Measurements from ENCODE around the gene KCNH6.

KCNH6 gene

DNA sequence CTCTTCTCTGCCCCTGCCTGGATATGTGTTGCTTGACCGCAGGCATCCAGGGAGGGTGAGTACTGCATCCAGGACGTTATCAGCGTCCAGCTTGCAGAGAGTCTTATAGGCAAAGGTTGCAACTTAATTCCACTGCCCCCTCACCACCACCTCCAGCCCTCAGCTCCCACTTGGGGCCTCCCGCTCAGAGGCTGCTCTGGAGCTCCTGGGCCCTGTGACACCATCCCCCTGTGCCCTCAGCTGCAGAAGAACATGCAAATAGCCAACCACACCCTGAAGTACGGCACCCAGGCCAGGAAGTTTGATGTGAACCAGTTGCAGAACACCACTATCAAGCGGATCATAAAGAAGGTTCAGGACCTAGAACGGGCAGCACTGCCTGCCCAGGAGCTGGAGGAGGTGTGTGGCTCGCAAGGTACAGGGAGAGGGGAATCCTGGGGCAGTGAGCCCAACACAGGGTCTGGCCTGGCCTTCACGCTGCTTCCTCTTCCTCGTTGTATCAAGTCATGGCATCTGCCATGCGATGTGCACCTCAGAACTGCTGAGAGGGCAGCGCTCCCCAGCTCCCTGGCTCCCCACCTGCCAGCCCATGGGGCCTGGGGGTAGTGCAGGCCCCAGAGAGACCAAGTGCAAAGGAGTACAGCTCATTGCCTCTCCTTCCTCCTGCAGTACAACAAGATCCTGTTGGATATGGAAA is 36.7 kb upstream of the KCNH6 start:
- peak; percentile 30 for DNase-seq (ENCODE audit: low spot score)

DNA sequence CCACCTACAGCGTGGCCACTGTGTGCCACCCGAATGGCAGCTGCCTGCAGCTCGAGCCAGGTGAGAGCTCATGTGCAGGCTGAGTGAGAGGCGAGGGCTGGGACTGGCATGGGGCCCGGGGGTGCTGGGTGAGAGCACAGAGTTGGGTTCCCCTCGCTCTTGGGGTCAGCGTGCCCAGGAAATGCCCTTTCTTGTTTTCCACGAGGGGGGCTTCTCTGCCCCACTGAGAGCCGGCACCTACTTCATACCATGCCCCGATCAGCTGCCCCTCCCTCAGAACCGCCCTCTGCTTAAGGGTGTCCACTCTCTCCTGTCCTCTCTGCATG is 36.2 kb upstream of the KCNH6 start:
- no peak for DNase-seq (ENCODE audit: low spot score)

DNA sequence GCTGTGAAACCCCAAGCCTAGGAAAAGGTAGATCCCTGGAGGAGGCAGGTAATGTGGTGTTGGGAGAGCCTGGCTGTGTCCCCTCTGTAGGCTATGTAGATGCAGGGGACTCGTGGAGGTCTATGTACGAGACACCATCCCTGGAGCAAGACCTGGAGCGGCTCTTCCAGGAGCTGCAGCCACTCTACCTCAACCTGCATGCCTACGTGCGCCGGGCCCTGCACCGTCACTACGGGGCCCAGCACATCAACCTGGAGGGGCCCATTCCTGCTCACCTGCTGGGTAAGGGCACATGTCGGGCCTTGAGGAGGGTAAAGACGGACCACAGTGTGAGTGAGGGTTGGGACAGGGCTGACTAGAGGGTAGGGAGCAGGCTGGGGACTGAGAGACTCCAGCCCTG is 34.3 kb upstream of the KCNH6 start:
- no peak for DNase-seq (ENCODE audit: low spot score)

DNA sequence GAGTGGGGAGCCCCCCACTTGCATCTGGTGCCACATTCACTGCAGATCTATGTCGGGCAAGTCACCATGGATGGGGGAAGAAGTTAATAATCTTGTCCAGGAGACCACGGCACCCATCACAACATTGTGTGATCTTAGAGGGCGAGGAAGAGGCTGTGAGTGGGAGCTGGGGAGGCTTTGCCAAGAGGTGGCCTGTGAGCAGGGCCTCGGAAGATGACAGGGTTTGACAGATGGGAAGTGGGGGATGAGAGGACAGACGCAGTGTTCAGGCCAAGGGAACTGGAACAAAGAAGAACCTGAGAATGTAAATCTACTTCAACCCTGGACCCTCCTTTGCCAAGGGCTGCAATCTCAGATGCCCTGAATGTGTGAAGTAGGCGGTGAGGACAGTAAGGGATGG is 33.9 kb upstream of the KCNH6 start:
- no peak for DNase-seq (ENCODE audit: low spot score)

DNA sequence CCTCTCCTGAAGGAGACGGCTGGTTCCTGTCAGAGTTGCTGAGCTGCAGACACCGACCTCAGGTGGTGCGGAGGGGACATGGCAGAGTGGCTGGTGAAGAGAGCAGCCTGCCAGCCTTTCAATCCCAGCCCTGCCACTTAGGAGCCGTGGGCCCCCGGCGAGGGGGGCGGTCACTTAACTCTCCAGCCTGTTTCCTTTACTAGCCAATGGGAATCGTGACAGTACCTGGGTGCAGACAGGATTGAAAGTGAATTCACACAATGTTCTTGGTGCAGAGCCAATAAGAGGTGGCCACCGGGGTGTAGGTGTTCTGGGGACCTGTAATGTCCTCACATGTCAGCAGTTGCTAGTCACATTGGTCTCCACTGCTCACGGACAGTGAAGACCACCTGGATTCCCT is 32.8 kb upstream of the KCNH6 start:
- no peak for DNase-seq (ENCODE audit: low spot score)

DNA sequence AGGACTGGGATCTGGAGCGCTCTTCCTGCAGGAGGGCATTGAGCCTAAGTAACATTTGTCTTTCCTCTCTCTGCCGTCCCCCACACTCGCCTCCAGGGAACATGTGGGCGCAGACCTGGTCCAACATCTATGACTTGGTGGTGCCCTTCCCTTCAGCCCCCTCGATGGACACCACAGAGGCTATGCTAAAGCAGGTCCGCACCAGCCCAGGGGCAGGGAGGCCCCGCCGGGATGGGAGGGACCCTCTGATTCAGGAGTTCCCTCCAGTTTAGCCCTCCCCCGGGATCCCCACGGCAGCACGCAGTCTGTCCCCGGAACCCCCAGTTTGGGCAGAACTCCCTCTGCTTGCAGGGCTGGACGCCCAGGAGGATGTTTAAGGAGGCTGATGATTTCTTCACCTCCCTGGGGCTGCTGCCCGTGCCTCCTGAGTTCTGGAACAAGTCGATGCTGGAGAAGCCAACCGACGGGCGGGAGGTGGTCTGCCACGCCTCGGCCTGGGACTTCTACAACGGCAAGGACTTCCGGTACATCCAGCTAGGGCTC is 32.2 kb upstream of the KCNH6 start:
- DNase-seq (ENCODE audit: low spot score) = no peak

DNA sequence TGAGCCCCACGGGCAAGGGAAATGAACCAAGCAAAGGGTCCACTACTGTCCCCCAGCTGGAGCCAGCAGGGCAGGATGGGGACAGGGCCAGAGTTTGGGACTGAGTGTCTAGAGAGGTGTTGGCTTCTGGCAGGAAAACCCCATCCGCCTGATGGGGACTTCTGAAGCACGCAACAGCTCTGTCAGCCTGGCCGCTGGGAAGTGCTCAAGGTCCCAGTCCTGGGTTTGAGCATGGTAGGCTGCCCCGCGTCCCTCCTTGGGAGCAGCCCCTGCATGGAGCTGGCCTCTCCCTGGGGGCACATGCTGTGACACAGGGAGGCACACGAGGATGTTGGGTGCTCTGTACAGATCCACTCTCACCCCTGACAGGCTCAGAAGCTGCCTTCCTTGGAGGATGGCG is 31.7 kb upstream of the KCNH6 start:
- no peak for DNase-seq (ENCODE audit: low spot score)

DNA sequence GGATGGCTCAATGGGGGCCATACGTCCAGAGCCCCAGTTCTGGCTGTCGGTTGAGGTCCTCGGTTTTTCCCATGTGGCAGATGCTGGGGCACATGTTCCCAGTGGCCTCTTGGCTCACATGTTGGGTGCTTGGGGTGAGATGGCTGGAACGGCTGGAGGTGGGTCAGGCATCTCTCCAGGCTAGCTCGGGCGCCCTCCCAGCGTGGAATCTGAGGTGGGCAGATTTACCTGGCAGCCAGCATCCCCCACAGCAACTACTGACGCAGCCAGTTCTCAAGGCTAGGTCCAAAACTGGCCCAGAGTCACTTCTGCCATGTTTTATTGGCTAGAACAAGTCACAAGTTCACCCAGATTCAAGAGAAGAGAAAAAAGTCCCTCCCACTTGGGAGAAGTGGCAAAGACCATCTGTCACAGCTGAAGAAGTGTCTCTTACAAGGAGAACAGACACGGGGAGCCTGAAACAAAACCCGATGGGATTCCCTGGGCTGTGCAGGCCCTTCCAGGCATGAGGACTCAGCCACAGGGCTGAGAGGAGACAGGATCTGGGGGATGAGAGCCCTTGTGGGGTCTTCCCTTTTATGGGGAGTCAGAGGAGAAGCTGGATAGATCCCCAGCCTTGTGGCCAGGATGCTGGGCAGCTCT is 31.1 kb upstream of the KCNH6 start:
- no peak for DNase-seq (ENCODE audit: low spot score)

DNA sequence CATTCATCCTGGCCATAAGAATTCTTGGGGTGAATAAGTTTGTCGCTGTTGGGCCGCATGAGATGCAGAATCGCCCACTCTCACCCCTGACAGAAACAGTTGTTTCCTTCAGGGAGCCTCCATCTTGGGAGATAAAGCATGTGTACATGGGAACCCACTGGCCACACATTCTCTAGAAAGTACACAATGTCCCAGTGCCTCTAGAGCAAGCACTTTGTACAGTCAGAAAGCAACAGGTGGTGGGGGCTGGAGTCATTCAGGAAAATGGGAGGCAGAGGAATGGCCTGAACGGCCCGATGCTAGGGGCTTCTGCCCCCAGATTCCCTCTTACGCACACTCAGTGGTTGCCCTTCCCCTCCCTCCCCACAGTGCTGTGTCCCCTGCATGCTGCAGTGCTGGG is 30.2 kb upstream of the KCNH6 start:
- no peak for DNase-seq (ENCODE audit: low spot score)

DNA sequence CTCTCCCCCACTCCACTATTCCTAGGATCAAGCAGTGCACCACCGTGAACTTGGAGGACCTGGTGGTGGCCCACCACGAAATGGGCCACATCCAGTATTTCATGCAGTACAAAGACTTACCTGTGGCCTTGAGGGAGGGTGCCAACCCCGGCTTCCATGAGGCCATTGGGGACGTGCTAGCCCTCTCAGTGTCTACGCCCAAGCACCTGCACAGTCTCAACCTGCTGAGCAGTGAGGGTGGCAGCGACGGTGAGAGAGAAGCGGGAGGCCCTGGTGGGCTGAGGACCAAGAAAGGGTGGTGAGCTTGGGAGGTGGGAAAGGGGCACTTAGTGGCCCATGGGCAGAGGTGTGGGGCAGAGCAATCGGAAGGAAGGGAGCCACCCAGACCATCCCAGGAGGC is 29.7 kb upstream of the KCNH6 start:
- no peak for DNase-seq (ENCODE audit: low spot score)

DNA sequence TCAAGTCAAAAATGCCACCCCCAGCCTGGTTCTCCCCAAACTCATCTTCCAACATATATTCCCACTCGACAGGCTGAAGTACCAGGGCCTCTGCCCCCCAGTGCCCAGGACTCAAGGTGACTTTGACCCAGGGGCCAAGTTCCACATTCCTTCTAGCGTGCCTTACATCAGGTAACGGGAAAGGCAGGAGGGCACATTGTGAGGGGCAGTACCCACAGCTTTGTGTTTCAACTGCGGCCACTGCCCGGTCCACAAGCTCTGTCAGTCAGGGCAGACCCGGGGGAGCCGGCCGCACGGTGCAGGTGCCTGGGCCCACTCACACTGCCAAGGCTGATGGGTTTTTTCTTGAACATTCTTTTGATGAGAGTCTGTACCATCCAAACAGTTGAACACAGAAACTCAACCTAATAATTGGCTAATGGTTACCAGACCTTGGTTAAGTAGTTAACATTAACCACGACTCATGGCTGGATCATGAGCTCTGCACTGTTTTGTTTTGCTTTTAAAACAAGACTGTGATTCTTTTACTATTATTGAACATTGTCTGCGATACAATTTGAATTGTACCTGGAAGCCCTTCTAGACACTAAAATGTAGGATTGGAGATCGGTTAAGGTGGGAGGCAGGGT is 28.7 kb upstream of the KCNH6 start:
- no peak for DNase-seq (ENCODE audit: low spot score)

DNA sequence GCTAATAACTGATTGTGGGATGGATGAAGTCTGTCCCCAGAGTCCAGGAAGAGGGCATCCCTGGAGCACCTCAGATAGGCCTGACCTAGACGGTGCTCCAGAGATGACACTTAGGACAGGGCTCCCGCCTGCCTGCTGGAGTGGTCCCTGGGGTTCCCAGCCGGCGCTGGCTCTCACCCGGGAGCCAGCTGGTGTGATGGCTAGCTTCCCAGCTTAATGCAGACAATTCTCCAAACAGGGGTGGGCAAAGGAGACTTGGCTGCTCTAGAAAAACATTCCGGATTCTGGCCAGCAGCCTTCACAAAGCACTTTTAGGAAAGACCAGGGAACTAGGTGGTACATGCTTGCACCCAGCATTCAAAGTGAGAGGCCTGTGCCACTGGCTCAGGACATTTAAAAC is 27.7 kb upstream of the KCNH6 start:
- DNase-seq (ENCODE audit: low spot score) = no peak

DNA sequence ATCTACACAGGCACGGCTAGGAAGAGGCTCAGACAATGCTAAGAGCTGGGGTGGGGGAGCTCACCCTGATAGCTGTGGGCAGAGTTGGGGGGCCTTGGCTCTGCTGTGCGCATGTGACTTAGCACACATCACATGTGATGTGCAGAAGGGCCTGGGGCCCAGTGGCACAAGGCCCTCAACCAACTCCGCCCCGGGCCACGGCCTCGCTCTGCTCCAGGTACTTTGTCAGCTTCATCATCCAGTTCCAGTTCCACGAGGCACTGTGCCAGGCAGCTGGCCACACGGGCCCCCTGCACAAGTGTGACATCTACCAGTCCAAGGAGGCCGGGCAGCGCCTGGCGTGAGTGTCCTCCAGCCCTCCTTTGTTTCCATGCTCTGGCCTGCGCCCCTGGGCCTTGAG is 27.0 kb upstream of the KCNH6 start:
- DNase-seq (ENCODE audit: low spot score) = no peak

DNA sequence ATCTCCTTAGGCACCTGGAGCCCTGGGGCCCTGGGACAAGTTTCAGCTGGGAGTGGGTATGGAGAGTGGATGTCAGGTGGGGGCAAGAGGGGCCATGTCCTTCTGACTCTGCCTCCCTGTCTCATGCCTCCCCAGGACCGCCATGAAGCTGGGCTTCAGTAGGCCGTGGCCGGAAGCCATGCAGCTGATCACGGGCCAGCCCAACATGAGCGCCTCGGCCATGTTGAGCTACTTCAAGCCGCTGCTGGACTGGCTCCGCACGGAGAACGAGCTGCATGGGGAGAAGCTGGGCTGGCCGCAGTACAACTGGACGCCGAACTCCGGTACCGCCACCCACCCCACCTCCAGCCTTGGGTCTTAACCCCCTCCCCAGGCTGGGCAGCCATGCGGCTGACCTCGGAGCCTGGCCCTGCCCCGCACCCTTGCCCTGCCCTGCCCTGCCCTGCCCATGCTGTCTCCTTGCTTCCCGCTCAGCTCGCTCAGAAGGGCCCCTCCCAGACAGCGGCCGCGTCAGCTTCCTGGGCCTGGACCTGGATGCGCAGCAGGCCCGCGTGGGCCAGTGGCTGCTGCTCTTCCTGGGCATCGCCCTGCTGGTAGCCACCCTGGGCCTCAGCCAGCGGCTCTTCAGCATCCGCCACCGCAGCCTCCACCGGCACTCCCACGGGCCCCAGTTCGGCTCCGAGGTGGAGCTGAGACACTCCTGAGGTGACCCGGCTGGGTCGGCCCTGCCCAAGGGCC is 26.3 kb upstream of the KCNH6 start:
- no peak for DNase-seq (ENCODE audit: low spot score)

DNA sequence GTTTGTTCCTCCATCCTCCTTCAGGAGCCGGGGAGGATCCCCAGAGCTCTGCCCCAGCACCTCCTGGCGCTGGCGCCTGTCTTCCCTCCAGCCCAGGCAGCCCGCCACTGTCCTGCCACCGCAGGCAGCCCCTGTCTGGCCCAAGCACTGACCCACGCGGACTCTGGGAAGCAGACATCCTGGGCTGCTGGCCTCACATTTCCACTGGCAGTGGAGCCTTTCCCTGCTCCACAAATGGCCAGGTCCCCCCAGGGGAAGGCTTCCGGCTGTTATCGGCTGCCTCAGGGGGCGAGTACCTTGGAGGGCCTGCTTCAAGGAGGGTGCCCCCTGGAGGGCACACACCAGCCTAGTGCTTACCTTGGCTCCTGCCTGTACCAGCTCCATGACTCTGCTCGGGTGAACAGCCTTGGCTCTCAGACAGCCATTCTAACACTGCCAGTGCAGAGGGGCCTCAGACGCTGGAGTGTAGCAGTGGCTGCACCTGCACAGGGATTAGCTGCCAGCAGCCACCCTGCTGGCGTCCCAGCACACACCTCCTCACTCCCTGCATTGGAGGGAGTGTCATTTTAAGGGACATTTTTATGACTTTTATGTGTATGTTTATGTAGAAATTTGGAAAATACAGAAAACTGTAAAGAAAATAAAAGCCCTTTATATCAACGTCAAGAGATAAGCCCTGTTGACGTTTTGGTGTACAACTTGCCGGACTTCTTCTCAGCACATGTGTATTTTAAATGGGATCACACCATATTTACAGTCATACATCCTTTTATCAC is 25.3 kb upstream of the KCNH6 start:
- DNase-seq (ENCODE audit: low spot score) = peak; percentile 56

DNA sequence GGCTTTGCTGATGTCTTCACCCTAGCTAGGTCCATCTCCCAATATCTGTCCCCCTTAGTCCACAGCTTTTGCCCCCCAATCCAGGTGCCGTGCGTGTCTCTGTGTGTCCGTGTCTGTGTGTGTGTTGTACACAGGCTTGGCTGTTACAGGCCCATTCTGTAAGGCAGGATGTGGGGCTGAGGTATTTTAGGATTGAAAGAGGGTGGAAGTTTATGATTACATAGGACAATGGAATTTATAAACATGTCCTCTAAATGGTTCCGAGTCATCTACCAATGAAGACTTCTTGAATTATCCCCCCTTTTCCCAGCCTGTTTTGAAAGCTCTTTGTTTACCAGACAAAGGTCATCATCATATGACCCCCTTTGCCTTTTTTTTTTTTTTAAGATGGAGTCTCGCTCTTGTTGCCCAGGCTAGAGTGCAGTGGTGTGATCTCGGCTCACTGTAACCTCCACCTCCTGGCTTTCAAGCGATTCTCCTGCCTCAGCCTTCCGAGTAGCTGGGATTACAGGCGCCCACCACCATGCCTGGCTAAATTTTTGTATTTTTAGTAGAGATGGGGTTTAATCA is 24.4 kb upstream of the KCNH6 start:
- DNase-seq (ENCODE audit: low spot score) = no peak

DNA sequence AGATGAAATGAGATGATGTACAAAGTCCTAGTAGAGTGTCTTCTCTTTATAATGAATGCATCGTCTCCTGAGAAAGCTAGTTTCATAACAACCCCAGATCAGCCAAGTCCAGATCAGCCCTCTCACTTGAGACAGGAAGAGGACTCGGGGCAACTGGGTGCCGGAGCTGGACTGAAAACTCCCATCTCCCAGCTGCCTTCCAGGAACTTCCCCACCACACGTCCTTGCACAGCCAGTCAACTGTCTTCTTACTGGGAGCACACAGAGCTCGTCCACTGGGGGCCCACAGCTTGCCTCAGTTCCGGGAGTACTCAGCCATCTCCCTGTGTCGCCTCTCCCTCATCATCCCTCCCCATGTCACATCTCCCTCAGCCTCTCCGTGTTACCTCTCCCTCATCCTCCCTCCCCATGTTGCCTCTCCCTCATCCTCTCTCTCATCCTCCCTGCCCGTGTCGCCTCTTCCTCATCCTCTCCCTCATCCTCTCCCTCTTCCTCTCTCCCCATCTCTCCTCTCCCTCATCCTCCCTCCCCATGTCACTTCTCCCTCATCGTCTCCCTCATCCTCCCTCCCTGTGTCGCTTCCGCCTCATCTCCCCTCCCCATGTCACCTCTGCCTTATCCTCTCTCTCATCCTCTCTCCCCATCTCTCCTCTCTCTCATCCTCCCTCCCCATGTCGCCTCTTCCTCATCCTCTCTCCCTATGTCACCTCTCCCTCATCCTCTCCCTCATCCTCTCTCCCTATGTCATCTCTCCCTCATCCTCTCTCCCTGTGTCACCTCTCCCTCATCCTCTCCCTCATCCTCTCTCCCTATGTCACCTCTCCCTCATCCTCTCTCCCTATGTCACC is 22.4 kb upstream of the KCNH6 start:
- DNase-seq (ENCODE audit: low spot score) = no peak

DNA sequence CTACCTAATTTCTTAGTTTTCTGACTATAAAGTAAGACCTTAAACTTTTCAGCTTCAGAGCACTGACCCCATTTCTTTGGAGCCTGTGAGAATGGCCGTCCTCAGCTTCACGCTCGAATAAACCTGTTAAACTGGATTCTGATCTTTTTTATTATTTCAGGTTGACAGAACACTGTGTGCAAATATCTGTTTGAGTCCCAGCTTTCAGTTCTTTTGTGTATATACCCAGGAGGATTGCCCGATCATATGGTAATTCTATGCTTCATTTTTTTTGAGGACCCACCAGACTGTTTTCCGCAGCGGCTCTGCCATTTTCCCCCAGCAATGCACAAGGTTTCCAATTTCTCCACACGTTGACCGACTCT is 19.8 kb upstream of the KCNH6 start:
- DNase-seq (ENCODE audit: low spot score) = no peak

DNA sequence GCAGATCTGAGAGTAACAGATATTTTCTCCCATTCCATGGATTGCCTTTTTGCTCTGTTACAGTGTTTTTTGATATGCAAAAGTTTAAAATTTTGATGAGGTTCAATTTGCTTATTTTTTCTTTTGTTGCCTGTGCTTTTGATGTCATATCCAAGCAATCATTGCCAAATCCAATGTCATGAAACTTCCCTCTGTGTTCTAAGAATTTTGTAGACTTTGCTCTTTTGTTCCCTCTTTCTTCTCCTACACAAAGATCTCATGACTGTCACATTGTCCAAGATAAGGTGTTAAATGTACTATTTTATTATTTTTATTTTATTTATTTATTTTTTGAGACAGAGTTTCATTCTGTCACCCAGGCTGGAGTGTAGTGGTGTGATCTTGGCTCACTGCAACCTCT is 18.9 kb upstream of the KCNH6 start:
- no peak for DNase-seq (ENCODE audit: low spot score)

DNA sequence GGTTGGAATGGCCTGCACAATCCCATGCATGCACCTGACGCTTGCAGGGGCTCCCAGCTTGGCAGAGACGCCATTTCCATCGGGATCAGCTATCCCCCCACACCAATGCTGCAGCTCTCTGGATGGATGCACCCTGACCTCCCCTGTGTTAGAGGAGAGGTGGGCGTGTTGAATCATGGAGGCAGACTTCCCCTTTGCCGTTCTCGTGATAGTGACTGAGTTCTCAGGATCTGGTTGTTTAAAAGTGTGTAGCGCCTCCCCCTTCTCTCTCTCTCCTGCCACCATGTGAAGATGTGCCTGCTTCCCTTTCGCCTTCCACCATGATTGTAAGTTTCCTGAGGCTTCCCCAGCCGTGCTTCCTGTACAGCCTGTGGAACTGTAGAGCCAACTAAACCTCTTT is 17.8 kb upstream of the KCNH6 start:
- no peak for DNase-seq (ENCODE audit: low spot score)

DNA sequence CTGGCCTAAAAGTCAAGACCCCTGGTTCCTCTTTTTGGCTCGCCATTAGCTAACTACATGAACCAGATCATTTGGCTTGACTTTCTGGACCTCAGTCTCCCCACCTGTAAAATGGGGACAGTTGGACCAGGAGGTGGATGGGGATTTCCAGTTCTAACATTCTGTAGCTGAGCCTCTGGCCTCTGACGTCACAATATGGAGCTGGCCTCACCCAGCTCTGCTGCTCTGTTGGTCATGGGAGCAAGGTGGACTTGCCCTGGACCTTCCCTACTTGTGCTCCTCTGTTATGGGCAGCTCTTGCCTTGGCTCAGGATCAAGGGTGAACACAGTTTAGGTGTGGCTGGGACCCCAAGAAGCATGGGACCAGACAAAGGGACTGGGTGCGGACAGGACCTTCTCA is 16.5 kb upstream of the KCNH6 start:
- DNase-seq (ENCODE audit: low spot score) = no peak

Data from NAMALWA (cell line).